HS-27A (cell line): ENCODE results near the gene GNAT3.

Source experiments
- DNase-seq: peaks from one replicate; pipeline ENCODE4 v3.0.0-alpha.2; 2012; ENCODE audit warnings: low read depth, missing footprints

GNAT3 gene

GRCh38 chr7:80417211-80417793 lies 94.6 kb downstream of the GNAT3 start:
- no peak for DNase-seq

- DNase-seq, result no peak
These were observed 96.3 kb downstream of the GNAT3 start for GRCh38 chr7:80415522-80415921.

GRCh38 chr7:80415114-80415513 lies 96.8 kb downstream of the GNAT3 start:
- DNase-seq, result no peak

- DNase-seq, result no peak
These were observed 97.5 kb downstream of the GNAT3 start for GRCh38 chr7:80414331-80414730.

GRCh38 chr7:80413383-80413945 lies 98.4 kb downstream of the GNAT3 start:
- DNase-seq, result no peak

GRCh38 chr7:80412842-80413241 lies 99.0 kb downstream of the GNAT3 start:
- no peak for DNase-seq

- DNase-seq, result no peak
These were observed 100.2 kb downstream of the GNAT3 start for GRCh38 chr7:80411621-80412020.

GRCh38 chr7:80410081-80410480 lies 101.8 kb downstream of the GNAT3 start:
- DNase-seq, result no peak
